Measurements from ENCODE around the gene IRF5. TPM values are rescaled to one million over a fixed set of nuclear protein-coding genes. Genes with fewer than 3 reads are reported as not detected.

Gene IRF5
- total and polyA plus RNA-seq, 2 donors, result 10.0 to 14.0 TPM

GRCh38 chr7:128924707-128925588, 12.8 kb upstream of the IRF5 start:
- no peak overlapping the region for H3K4me3 ChIP-seq (ENCODE audit: low read length in 2 of 2)
- H3K9me3 ChIP-seq (ENCODE audit: control insufficient read depth in 2 of 2, insufficient read depth in 1 of 2, low read length in 1 of 2), result no peaks in the 10 kb centered on the region
- H3K27ac ChIP-seq (ENCODE audit: low read depth in 1 of 2, low read length in 1 of 2), result no peak overlapping the region
- H3K36me3 ChIP-seq (ENCODE audit: control insufficient read depth in 2 of 2, insufficient read depth in 2 of 2, low read length in 1 of 2), result no peaks in the 10 kb centered on the region
- H3K4me1 ChIP-seq (ENCODE audit: control insufficient read depth in 2 of 2, insufficient read depth in 2 of 2, low read length in 2 of 2), result no peaks in the 10 kb centered on the region
- no peak for DNase-seq (ENCODE audit: low read depth in 6 of 9, low spot score in 9 of 9)
- peaks cover under 1 to 30% of the 10 kb centered on the region in 2 donors for H3K27me3 ChIP-seq (ENCODE audit: control insufficient read depth in 2 of 2, insufficient read depth in 1 of 2, low read length in 1 of 2)
- 96% methylated on average over 8 of the region's 8 CpGs for WGBS

GRCh38 chr7:128928159-128928813, 9.4 kb upstream of the IRF5 start:
- no peak overlapping the region for H3K4me3 ChIP-seq (ENCODE audit: low read length in 2 of 2)
- 98% methylated on average over 8 of the region's 8 CpGs for WGBS

GRCh38 chr7:128928882-128929788, 8.6 kb upstream of the IRF5 start:
- no peak for DNase-seq (ENCODE audit: low read depth in 6 of 9, low spot score in 9 of 9)

More at GRCh38 chr7:128928159-128928813, 9.4 kb upstream of the IRF5 start:
- H3K9me3 ChIP-seq (ENCODE audit: control insufficient read depth in 2 of 2, insufficient read depth in 1 of 2, low read length in 1 of 2), result peaks cover 0 to 1% of the 10 kb centered on the region in 2 donors
- H3K27ac ChIP-seq (ENCODE audit: low read depth in 1 of 2, low read length in 1 of 2), result no peak overlapping the region
- no peaks in the 10 kb centered on the region for H3K36me3 ChIP-seq (ENCODE audit: control insufficient read depth in 2 of 2, insufficient read depth in 2 of 2, low read length in 1 of 2)
- peaks cover 0 to 3% of the 10 kb centered on the region in 2 donors for H3K27me3 ChIP-seq (ENCODE audit: control insufficient read depth in 2 of 2, insufficient read depth in 1 of 2, low read length in 1 of 2)
- peaks cover 2 to 13% of the 10 kb centered on the region in 2 donors for H3K4me1 ChIP-seq (ENCODE audit: control insufficient read depth in 2 of 2, insufficient read depth in 2 of 2, low read length in 2 of 2)
- DNase-seq (ENCODE audit: low read depth in 6 of 9, low spot score in 9 of 9), result no peak

GRCh38 chr7:128931190-128931798, 6.4 kb upstream of the IRF5 start:
- no peak for DNase-seq (ENCODE audit: low read depth in 6 of 9, low spot score in 9 of 9)
- Histone ChIP-seq H3K27ac (ENCODE audit: low read depth in 1 of 2, low read length in 1 of 2) (no peak overlapping the region), H3K4me1 (ENCODE audit: control insufficient read depth in 2 of 2, insufficient read depth in 2 of 2, low read length in 2 of 2) (peaks cover 2 to 20% of the 10 kb centered on the region in 2 donors), H3K4me3 (ENCODE audit: low read length in 2 of 2) (no peak overlapping the region), H3K36me3 (ENCODE audit: control insufficient read depth in 2 of 2, insufficient read depth in 2 of 2, low read length in 1 of 2) (no peaks in the 10 kb centered on the region), H3K9me3 (ENCODE audit: control insufficient read depth in 2 of 2, insufficient read depth in 1 of 2, low read length in 1 of 2) (peaks cover 0 to 7% of the 10 kb centered on the region in 2 donors), H3K27me3 (ENCODE audit: control insufficient read depth in 2 of 2, insufficient read depth in 1 of 2, low read length in 1 of 2) (peaks cover 0 to 15% of the 10 kb centered on the region in 2 donors)
- 99% methylated on average over 18 of the region's 18 CpGs for WGBS

More at GRCh38 chr7:128928882-128929788, 8.6 kb upstream of the IRF5 start:
- WGBS, result 94% methylated on average over 14 of the region's 14 CpGs
- H3K27ac ChIP-seq (ENCODE audit: low read depth in 1 of 2, low read length in 1 of 2), result no peak overlapping the region
- no peaks in the 10 kb centered on the region for H3K36me3 ChIP-seq (ENCODE audit: control insufficient read depth in 2 of 2, insufficient read depth in 2 of 2, low read length in 1 of 2)
- no peak overlapping the region for H3K4me3 ChIP-seq (ENCODE audit: low read length in 2 of 2)
- H3K9me3 ChIP-seq (ENCODE audit: control insufficient read depth in 2 of 2, insufficient read depth in 1 of 2, low read length in 1 of 2), result peaks cover 0 to 7% of the 10 kb centered on the region in 2 donors
- H3K27me3 ChIP-seq (ENCODE audit: control insufficient read depth in 2 of 2, insufficient read depth in 1 of 2, low read length in 1 of 2), result no peaks in the 10 kb centered on the region
- peaks cover 2 to 20% of the 10 kb centered on the region in 2 donors for H3K4me1 ChIP-seq (ENCODE audit: control insufficient read depth in 2 of 2, insufficient read depth in 2 of 2, low read length in 2 of 2)

- DNase-seq (ENCODE audit: low read depth in 6 of 9, low spot score in 9 of 9), result no peak
- peaks cover 0 to 7% of the 10 kb centered on the region in 2 donors for H3K9me3 ChIP-seq (ENCODE audit: control insufficient read depth in 2 of 2, insufficient read depth in 1 of 2, low read length in 1 of 2)
- H3K36me3 ChIP-seq (ENCODE audit: control insufficient read depth in 2 of 2, insufficient read depth in 2 of 2, low read length in 1 of 2), result no peaks in the 10 kb centered on the region
- H3K27ac ChIP-seq (ENCODE audit: low read depth in 1 of 2, low read length in 1 of 2), result no peak overlapping the region
- H3K4me3 ChIP-seq (ENCODE audit: low read length in 2 of 2), result no peak overlapping the region
- peaks cover 7 to 24% of the 10 kb centered on the region in 2 donors for H3K27me3 ChIP-seq (ENCODE audit: control insufficient read depth in 2 of 2, insufficient read depth in 1 of 2, low read length in 1 of 2)
- WGBS, result 94% methylated on average over 19 of the region's 19 CpGs
- peaks cover 2 to 20% of the 10 kb centered on the region in 2 donors for H3K4me1 ChIP-seq (ENCODE audit: control insufficient read depth in 2 of 2, insufficient read depth in 2 of 2, low read length in 2 of 2)
Observed at GRCh38 chr7:128931965-128932861, 5.5 kb upstream of the IRF5 start.

- peak in 1 of 9 donors; percentile 13 for DNase-seq (ENCODE audit: low read depth in 6 of 9, low spot score in 9 of 9)
- H3K27ac ChIP-seq (ENCODE audit: low read depth in 1 of 2, low read length in 1 of 2), result no peak overlapping the region
- no peaks in the 10 kb centered on the region for H3K36me3 ChIP-seq (ENCODE audit: control insufficient read depth in 2 of 2, insufficient read depth in 2 of 2, low read length in 1 of 2)
- H3K4me1 ChIP-seq (ENCODE audit: control insufficient read depth in 2 of 2, insufficient read depth in 2 of 2, low read length in 2 of 2), result peaks cover 2 to 20% of the 10 kb centered on the region in 2 donors
- peaks cover 12 to 30% of the 10 kb centered on the region in 2 donors for H3K27me3 ChIP-seq (ENCODE audit: control insufficient read depth in 2 of 2, insufficient read depth in 1 of 2, low read length in 1 of 2)
- peaks cover 0 to 7% of the 10 kb centered on the region in 2 donors for H3K9me3 ChIP-seq (ENCODE audit: control insufficient read depth in 2 of 2, insufficient read depth in 1 of 2, low read length in 1 of 2)
- H3K4me3 ChIP-seq (ENCODE audit: low read length in 2 of 2), result no peak overlapping the region
- WGBS, result 37% methylated on average over 4 of the region's 4 CpGs
Observed at GRCh38 chr7:128932862-128933179, 4.9 kb upstream of the IRF5 start.

- peaks cover 0 to 7% of the 10 kb centered on the region in 2 donors for H3K9me3 ChIP-seq (ENCODE audit: control insufficient read depth in 2 of 2, insufficient read depth in 1 of 2, low read length in 1 of 2)
- peaks cover 17 to 35% of the 10 kb centered on the region in 2 donors for H3K27me3 ChIP-seq (ENCODE audit: control insufficient read depth in 2 of 2, insufficient read depth in 1 of 2, low read length in 1 of 2)
- DNase-seq (ENCODE audit: low read depth in 6 of 9, low spot score in 9 of 9), result peak in 8 of 9 donors; percentile 34 to 81 (median 46)
- H3K4me3 ChIP-seq (ENCODE audit: low read length in 2 of 2), result no peak overlapping the region
- H3K4me1 ChIP-seq (ENCODE audit: control insufficient read depth in 2 of 2, insufficient read depth in 2 of 2, low read length in 2 of 2), result peaks cover 2 to 22% of the 10 kb centered on the region in 2 donors
- no peak overlapping the region for H3K27ac ChIP-seq (ENCODE audit: low read depth in 1 of 2, low read length in 1 of 2)
- WGBS, result 31% methylated on average over 15 of the region's 15 CpGs
- no peaks in the 10 kb centered on the region for H3K36me3 ChIP-seq (ENCODE audit: control insufficient read depth in 2 of 2, insufficient read depth in 2 of 2, low read length in 1 of 2)
Observed at GRCh38 chr7:128933180-128933891, 4.4 kb upstream of the IRF5 start.
